Measurements from ENCODE around the gene FAF2.
"Not testable (repeated sequence)": the region's sequence is repeated elsewhere in the genome, so short reads cannot be mapped to it uniquely, and the experiment has no call there.

The FAF2 gene

DNA sequence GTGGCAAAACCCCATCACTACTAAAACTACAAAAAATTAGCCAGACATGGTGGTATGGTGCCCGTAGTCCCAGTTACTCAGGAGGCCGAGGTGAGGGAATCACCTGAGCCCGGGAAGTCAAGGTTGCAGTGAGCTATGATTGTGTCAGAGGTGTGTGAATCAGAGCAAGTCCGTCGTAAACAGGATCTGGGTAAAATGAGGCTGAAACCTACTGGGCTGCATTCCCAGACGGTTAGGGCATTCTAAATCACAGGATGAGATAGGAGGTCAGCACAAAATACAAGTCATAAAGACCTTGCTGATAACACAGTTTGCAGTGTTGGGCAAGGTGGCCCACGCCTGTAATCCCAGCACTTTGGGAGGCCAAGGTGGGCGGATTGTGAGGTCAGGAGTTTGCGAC is 29.9 kb upstream of the FAF2 start:
- no peak for DNase-seq

DNA sequence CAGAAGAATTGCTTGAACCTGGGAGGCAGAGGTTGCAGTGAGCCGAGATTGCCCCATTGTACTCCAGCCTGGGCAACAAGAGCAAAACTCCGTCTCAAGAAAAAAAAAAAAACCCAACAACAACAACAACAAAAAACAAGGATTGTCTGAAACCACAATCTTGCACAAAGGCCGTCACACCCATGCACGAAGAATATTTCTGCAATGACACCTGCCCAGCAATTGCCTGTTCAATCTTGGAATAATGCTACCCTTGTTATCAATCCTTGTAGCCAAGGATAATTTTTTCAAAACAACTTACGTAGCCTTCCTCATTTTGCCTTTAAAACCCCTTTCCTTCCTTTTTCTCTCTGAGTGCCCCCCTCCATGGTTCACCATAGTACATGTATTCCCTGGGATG is 28.1 kb upstream of the FAF2 start:
- no peak for DNase-seq

DNA sequence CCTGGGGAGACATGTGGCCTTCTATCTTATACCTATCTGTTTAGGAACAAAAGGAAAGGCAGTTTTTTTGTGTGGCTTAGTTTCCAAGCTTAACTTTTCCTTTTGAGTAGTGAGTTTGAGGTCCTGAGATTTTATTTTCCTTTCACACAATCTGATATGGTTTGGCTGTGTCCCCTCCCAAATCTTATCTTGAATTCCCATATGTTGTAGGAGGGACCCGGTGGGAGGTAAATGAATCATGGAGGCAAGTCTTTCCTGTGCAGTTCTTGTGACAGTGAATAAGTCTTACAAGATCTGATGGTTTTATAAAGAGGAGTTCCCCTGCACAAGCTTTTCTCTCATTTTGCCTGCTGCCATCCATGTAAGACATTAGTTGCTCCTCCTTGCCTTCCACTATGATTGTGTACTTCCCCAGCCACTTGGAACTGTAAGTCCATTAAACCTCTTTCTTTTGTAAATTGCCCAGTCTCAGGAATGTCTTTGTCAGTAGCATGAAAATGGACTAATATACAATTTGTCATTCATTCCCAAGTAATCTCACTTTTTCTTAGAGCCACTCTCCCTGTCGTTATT is 27.1 kb upstream of the FAF2 start:
- no peak for DNase-seq

DNA sequence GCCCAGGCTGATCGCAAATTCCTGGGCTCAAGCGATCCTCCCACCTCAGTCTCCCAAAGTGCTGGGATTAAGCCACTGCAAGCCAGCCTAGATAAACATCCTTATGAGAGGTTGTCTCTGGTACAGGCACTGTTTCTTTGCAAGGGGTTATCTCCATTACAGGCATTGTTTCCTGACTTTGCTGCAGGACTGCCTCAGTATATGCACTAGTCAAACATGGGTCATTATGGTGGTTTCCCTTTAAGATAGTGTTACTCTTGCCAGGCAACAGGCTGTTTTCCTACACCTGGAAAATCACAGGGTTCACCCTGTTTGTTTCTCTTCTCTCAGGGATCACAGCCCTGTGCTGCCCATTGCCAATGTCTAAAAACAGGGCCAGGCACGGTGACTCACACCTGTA is 24.0 kb upstream of the FAF2 start:
- DNase-seq, result no peak

DNA sequence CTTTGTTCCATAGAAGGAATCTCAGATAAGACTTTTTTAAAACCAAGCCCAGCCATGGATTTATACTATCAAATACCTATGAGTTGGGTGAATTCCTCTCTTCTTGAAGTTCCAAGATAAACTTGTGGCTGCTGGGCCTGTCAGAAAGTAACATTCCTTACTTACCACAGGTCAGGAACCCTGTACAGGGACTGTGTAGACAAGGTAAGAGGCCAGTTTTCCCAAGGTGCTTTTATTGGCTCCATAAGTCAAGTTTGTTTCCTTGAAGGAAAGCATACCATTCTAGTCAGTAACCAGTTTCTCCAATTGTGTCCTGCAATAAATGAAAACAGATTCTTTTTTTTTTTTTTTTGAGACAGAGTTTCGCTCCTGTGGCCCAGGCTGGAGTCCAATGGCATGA is 23.0 kb upstream of the FAF2 start:
- no peak for DNase-seq

DNA sequence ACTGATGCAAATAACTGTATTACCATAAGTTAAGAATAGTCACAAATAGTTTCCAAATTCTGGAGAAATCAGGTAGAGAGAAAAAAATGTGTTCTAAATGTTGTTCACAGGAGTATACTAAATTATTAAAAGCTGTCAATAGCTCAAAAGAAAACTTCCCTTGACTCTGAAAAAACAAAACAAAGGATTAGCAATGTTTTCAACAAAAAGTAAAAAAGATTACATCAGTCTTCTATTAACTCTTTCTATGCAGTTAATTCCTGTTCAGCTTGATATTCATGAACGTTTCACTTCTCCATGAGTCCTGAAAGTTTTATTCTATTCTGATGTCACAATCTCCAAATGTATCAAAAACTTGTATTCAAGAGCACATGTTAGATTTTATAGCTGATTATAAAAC is 22.4 kb upstream of the FAF2 start:
- no peak for DNase-seq

DNA sequence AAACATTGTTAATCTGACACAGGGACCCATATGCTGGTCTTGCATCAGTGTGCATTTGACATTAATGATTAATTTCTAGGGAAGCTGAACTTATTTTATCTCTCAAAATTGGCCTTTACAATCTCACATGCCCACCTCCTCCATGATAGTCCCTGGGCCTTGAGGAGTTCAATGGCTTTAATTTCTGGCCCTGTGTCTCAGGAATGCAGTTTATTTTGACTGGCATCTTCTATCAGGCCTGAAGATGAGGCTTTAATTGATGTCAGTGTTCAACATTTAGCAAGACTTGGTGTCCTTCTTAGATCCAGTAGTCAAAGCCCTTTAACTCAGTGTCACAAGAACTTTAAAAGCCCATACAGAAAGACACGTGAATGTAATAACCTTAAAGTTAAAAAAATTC is 21.3 kb upstream of the FAF2 start:
- no peak for DNase-seq

DNA sequence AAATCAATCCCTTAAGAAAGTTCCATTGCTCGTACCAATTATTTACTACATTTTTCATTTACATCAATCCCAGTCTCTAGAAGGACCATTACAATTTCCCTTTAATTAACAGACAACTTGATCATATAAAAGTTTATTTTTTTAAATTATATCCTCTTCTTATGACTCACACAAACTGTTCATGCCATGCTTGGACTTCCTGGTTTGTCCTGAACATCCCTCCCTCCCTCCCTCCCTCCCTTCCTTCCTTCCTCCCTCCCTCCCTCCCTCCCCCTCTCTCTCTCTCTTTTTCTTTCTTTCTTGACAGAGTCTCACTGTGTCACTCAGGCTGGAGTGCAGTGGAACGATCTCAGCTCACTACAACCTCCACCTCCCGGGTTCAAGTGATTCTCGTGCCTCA is 20.2 kb upstream of the FAF2 start:
- no peak for DNase-seq

DNA sequence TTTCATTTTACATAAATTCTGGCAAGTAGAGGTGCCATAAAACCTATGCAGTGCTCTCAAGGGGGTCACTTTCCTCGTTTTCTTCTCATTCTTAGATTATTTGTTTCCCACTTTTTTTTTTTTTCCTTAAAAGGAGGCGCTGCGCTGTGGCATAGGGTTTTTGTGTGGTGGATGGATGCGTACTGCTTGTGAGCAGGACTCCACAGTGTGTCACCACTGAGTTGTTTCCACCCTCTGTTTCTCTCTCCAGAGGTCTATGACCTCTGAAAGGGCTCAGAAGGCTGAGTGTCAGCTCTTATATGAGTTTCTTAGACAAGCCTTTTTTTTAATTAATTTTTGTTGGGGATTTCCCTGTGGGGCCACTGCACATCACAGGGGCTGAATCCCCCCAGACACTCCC is 18.2 kb upstream of the FAF2 start:
- no peak for DNase-seq

DNA sequence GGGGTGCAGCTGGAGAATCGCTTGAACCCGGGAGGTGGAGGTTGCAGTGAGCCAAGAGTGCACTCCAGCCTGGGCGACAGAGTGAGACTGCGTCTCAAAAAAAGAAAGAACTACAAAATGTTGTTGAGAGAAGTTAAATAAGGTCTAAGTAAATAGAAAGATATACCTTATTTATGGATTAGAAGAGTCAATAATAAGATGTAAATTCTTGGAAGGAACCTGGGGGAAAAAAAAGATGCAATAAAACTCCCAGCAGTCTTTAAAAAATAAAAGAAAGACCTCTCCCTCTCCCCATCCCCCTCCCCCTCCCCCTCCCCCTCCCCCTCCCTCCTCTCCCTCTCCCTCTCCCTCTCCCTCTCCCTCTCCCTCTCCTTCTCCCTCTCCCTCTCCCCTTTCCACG is 15.5 kb upstream of the FAF2 start:
- DNase-seq, result no peak

DNA sequence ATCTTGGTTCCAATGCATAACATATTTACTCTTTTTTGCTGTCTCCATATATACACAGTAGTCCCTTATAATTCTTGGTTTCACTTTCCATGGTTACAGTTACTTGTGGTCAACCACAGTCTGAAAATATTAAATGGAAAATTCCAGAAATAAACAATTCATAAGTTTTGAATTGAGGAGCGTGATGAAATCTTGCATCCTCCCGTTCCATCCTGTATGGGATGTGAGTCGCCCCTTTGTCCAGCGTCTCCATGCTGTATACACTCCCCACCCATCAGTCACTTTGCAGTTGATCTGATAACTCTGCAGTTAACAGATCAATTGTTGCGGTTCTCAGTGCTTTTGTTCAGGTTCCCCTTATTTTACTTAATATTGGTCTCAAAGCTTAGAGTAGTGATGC is 11.5 kb upstream of the FAF2 start:
- no peak for DNase-seq

DNA sequence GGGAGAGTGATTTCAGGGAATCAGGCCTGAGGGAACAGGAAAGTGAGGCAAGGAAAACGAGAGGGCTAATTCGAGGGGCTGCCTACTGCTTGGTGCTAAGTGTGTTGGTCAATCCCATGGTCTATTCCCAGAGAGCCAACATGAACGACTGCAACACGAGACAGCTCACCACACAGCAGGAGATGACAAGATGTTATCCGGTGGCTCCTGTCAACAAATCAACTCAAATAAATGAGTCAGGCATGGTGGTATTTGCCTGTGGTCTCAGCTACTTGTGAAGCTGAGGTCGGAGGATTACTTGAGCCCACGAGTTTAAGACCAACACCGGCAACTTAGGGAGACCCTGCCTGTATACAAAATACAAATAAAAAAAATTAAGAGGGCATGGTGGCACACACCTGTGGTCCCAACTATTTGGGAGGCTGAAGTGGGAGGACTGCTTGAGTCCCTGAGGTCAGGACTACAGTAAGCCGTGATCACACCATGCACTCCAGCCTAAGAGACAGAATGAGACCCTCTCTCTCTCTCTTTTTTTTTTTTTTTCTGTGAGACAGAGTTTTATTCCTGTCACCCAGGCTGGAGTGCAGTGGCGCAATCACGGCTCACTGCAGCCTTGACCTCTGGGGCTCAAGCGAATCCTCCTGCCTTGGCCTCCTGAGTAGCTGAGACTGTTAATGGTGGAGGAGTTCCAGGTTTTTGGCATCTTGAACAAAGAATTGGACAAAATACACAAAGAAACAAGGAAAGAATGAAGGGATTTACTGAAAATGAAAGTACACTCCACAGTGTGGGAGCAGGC is 9.0 kb upstream of the FAF2 start:
- no peak for DNase-seq

DNA sequence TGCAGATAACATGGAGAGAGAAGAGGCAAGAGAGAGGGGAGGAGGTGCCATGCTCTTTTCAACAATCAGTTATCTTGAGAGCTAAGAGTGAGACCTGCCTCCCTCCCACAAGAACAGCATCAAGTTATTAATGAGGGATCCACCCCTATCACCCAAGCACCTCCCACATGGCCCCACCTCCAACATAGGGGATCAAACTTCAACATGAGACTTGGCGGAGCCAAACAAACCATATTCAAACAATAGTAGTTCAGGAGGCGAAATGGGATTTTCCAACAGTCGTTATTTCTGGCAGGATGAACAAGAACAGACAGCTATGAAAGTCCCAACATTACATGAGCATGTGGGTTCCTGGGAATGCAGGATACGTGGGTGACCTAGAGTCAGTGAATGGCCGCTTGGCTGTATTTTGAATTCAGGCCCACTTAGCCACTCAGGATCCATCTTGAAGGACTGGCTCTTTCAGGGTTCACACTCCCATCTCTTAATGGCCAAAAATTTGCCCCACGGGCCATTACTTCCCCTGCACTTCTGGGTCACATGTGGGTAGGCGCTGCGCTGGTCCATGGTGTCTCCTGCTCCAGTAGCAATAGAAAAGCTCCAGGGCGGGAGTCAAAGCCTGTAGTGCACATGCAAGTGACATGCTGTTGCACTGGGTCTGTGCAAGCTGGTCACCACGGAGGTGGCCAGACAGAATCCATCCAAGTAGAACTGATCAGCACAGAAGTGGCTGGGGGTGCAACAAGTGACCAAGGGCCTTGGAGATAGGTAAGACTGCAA is 7.1 kb upstream of the FAF2 start:
- DNase-seq, result no peak

DNA sequence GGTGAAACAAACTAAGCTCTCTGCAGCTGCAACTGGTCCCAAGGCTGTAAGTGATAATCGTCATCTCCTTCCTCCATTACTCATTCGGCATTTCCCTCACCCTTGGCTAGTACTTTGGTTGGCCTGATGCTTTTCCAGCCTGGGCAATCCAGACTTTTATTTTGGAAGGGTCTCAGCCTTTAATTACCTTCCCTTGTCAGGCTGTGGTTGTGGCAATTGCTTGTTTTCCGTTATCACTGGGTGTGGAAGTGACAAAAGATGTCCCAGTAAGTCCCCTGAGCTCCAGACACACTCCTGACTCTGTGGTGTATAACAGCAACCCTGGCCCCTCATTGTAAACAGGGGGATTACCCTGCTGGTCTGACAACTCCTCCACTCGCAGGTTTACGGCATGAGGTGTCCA is 6.3 kb upstream of the FAF2 start:
- no peak for DNase-seq

DNA sequence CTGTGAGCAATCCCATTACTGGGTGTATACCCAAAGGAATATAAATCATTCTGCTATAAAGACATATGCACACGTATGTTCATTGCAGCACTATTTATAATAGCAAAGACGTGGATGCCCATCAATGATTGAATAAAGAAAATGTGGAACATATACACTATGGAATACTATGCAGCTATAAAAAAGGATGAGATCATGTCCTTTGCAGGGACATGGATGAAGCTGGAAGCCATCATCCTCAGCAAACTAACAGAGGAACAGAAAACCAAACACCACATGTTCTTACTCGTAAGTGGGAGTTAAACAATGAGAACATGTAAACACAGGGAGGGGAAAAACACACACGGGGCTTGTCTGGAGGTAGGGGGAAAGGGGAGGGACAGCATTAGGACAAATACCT is 5.3 kb upstream of the FAF2 start:
- DNase-seq, result not testable (repeated sequence)

DNA sequence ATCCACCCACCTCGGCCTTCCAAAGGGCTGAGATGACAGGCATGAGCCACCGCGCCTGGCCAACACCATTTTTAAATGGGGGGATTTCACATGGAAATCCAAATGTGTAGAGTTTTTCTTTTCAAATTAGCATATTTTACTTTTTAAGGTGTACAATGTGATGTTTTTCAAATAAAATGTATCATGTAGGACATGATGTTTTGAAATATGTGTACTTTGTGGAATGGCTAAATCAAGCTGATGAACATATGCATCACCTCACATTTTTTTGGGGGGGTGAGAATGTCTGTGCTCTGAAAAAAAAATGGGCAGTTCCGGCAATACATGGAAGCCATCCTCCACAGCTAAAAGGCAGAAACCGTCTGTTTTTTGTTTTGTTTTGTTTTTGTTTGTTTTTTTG is 3.4 kb upstream of the FAF2 start:
- no peak for DNase-seq

DNA sequence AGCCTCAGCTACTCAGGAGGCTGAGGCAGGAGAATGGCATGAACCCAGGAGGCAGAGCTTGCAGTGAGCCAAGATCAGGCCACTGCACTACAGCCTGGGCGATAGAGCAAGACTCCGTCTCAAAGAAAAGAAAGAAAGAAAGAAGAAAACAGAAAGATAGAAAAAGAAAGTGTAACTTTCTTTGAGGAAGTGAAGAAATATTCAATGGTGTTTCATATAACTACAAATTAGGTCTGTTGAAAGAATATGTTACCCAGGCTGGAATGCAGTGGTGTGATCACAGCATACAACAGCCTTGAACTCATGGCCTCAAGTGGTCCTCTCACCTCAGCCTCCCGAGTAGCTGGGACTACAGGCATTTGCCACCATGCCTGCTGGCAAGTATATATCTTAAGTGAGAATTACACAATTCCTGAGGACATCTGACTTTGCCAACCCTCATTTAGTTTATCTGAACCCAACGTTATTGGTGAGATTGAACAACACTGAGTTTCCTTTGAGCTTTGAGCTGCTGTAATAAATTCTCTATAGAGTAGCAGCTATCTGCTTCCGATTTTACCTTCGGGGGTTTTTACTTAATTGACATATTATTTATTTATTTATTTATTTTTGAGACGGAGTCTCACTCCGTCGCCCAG is 2.0 kb upstream of the FAF2 start:
- DNase-seq, result no peak

DNA sequence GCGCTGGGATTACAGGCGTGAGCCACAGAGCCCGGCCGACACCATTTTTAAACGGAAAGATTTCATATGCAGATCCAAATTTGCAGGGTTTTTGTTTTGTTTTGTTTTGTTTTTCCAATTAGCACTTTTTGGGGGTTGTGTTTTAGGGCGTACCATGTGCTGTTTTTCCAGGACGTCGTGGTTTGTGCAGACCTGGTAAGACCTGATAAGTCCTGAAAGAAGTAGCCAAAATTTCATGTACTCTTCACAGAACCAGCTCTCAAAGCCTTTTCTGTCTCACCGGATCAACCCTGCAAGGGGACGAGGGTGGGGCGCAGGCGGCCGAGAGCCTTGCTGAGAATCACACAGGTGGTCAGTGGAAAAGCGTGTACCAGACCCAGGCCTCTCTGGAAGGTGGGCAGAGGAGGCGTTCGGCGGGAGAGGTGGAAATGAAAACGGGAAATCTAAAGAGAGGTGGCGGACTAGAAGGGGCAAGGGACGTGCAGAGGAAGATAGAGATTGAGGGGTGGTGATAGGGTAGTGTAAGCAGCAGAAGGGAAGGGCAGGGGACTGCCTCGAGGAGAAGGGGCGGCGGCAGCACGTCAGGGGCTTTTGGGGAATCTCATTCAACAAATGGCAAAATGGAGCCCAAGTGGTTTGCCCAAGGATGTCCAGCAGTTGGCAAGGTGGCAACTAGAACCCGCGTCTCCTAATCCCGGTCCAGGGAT is 1.1 kb upstream of the FAF2 start:
- DNase-seq, result no peak

DNA sequence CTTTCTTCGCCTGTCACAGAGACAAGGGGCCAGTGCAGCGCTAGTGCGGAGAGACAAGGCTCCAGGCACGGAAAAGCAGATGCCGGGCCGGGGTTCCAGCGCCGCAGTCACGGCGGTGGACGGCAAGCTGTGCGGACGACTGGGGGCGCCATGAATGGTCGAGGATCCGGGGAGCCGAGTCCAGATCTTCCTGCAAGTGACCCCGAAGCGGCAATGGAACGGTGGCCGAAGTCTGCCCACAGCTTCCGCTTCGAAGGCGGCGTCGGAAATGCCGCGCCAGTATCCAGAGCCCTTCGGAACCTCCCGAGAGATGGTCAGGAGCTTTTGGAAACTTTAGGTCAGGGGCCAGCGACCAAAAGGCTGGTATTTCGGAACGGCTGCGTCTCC is 601 bp upstream of the FAF2 start:
- no peak for DNase-seq

DNA sequence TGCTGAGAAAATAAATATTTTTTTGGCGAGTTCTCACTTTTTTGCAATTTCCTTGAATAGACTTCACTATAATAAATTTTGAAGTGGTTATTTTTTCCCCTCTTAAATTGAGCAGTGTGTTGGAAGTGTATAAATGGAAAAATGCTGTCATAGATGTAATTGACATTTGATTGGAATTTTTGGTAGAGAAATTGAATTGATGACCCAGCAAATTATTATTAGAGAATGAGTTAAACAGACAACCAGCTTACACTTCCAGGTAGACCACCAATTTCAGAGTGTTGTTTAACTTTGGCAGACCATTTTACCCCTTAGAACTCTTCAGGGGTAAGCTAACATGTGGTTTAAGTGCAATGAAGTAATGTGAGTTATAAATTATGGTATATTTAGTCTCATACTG is 1.9 kb downstream of the FAF2 start:
- DNase-seq, result no peak

DNA sequence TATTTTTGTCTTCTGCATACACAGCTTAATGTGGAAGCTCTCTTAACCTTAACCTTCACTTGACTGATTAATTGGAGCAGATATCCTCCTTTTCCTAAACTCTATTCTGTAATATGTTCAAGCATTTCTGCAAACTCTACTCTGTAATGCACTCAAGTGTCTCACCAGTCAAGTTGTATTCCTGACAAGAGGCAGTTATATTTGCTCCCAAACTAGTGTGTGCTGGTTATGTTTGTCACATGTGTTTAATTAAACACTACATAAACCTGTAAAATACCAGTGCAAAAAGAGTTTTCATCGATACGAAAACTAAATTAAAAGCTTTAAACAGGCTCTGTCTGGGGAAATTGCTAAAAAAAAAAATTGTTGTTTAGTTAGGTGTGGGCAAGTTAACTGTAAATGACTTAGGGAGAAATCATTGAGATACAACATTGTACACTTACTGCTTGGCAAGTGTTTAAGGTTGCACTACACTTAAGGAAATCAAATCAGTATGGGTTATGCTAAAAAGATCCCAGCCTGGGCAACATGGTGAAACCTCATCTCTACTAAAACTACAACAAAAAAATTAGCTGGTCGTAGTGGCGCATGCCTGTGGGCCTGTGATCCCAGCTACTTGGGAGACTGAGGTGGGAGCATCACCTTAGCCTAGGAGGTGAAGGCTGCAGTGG is 6.7 kb downstream of the FAF2 start:
- no peak for DNase-seq

DNA sequence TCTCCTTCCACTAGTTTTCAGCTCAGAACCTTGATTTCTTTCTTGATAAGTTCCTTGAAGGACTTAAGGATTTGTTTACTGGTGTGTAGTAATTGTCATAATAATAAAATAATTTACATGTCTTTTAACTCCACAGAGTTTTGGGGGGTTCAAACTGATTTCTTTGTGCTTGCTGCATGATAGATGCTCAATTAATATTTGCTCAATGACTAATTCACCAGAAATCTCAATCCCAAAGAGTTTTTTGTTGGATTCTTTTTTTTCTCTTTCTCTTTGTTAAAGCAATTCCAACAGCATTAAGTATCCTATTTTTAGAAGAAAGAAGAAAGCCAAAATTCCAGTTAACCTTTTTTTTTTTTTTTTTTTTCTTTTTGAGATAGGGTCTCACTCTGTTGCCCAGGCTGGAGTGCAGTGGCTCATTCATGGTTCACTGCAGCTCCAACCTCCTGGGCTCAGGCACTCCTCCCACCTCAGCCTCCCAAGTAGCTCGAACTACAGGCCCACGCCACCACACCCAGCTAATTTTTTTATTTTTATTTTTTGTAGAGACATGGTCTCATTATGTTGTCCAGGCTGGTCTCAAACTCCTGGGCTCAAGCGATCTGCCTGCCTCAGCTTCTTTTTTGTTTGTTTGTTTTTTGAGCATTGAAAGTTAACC is 10.8 kb downstream of the FAF2 start:
- no peak for DNase-seq
